HG03159 (cell line): Measurements from ENCODE around the gene DEFB118.
"Not testable (repeated sequence)": the region's sequence is repeated elsewhere in the genome, so short reads cannot be mapped to it uniquely, and the experiment has no call there.

ENCODE experiments used
- ATAC-seq: cut with Tn5 transposase; IDR thresholded peaks from one replicate; pipeline ENCODE4 v1.9.1; 2021; ENCODE audit warnings: mild to moderate bottlenecking, moderate library complexity; ENCODE audit not compliant: unreplicated experiment

DEFB118 gene

GRCh38 chr20:31368301-31368700, at the start of gene DEFB118:
DEFB118 (plus strand) TSS chr20:31368601; CDS start chr20:31368651, 50 bp downstream.
- ATAC-seq: no peak

DNA sequence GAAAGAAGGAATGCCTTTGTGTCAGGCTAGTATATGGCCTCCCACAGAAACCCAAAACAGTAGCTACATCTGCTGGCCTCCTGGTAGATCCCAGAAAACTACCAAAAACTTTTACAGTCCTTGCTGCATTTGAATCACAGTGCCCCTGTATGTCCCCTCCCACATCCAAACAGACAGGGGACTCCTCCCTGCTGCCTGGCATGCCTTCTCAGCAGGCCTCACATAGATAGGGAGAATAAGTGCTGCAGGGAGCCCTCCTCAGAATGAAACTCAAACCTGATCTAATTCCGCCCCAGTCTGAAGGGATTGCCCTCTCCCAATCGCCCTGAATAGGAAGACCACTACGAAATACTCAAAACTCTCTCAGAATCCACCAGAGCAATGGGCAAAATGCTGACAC, 45.9 kb upstream of the DEFB118 start:
- ATAC-seq: no peak

GRCh38 chr20:31330893-31331292, 37.5 kb upstream of the DEFB118 start:
- ATAC-seq: no peak

GRCh38 chr20:31341470-31341869, 26.9 kb upstream of the DEFB118 start:
- no peak for ATAC-seq

GRCh38 chr20:31355981-31356380, 12.4 kb upstream of the DEFB118 start:
- no peak for ATAC-seq

DNA sequence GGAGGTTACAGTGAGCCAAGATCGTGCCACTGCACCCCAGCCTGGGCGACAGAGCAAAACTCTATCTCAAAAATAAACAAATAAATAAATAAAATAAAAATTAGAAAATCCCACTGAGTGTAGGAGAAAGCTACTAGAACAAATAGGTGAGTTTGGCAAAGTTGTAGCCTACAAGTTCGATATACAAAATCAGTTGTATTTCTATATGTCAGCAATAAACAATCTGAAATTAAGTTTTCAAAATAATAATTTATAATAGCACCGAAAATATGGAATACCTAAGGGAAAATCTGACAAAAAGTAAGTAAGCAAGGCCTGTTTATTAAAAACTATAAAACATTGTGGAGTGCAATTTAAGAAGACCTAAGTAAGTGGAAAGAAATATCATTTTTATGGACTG, 5.1 kb upstream of the DEFB118 start:
- ATAC-seq: no peak

DNA sequence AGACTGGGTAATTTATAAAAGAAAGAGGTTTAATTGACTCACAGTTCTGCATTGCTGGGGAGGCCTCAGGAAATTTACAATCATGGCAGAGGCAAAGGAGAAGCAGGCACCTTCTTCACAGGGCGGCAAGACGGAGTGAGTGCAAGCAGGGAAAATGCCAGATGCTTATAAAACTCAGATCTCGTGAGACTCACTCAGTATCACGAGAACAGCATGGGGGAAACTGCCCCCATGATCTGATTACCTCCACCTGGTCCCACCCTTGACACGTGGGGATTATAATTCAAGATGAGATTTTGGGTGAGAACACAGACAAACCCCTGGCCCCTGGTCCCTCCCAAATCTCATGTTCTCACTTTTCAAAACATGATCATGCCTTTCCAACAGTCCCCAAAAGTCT, 4.1 kb upstream of the DEFB118 start:
- not testable (repeated sequence) for ATAC-seq

GRCh38 chr20:31374346-31374745, 5.9 kb downstream of the DEFB118 start:
- ATAC-seq: no peak

- no peak for ATAC-seq
Measured at GRCh38 chr20:31390490-31390889, 22.1 kb downstream of the DEFB118 start, which contains the start of gene DEFB119. DEFB119 (minus strand) TSS chr20:31390590; CDS start chr20:31390483, 107 bp downstream.

DNA sequence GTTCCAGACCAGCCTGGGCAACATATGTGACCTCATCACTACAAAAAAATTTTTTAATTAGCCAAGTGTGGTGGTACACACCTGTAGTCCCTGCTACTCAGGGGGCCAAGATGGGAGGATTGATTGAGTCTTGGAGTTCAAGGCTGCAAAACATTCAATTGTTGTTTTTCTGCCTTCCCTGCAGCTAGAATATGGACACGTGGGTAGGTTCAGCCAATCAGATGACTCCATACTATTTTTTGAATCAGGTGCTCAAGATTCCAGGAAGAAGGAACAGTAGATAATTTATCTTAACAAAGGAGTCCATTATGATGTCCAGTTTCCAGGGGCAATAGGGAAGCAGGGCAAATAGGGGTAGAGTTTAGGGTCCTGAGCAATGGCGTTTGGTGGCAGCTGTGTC, 24.4 kb downstream of the DEFB118 start:
- ATAC-seq: no peak

GRCh38 chr20:31394900-31395299, 26.5 kb downstream of the DEFB118 start:
- no peak for ATAC-seq

DNA sequence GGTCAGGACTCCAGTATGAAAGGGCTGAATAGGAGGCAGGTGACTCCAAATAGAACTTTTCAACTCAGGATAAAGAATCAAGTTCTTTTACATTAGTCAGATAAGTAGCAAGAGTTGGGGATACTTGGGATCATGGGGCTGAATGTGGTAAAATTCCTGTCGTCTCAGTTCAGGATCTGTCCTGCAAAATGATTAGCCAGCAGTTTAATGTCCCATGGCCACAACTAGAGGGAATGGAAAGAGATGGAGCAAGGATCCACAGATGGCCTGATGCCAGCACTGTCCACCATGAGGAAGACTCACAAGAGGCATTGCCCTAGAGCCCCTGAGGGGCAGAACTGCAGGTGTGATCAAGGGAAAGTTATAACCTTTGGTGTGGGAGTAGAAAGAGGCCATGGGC, 35.5 kb downstream of the DEFB118 start:
- no peak for ATAC-seq

GRCh38 chr20:31406115-31406514, 37.7 kb downstream of the DEFB118 start, which contains the start of gene DEFB121:
DEFB121 (minus strand) TSS chr20:31406215; CDS start chr20:31406152, 63 bp downstream.
- no peak for ATAC-seq

GRCh38 chr20:31410011-31410410, 41.6 kb downstream of the DEFB118 start:
- no peak for ATAC-seq

DNA sequence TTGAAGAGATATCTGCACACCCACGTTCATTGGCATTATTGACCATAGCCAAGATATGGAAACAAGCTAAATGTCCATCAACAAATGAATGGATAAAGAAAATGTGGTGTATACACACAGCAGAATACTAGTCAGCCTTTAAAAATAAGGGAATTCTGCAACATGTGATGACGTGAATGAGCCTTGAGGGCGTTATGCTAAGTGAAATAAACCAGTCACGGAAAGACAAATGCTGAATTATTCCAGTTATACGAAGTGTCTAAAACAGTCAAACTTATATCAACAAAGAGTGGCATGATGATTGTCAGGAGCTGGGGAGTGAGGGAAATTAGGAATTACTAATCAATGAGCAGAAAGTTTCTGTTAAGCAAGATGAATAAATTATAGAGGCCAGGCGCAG, 46.0 kb downstream of the DEFB118 start:
- ATAC-seq: no peak

GRCh38 chr20:31415653-31416052, 47.3 kb downstream of the DEFB118 start:
- no peak for ATAC-seq

DNA sequence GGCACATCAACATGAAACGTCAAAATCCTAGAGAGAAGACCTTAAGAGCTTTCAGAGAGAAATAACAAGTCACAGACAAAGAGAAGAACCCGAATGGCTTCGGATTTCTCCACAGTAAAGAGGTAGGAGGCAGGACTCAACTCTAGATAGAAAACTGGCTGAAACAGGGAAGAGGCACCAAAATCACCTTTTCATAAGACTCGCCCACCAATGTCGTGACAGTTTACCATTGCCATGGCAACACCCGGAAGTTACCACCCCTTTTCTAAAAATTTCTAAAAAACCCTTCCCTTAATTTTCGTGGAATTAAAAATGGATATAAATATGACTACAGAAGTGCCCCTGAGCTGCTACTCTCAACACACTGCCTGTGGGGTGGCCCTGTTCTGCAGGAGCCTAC, 49.9 kb downstream of the DEFB118 start:
- no peak for ATAC-seq
